HG03469 (cell line): ENCODE data around the gene GPHN.
"Not testable (repeated sequence)": the region's sequence is repeated elsewhere in the genome, so short reads cannot be mapped to it uniquely, and the experiment has no call there.

Experiments
- ATAC-seq: cut with Tn5 transposase; IDR thresholded peaks from one replicate; pipeline ENCODE4 v1.9.1; 2021; ENCODE audit warnings: mild to moderate bottlenecking, moderate library complexity, moderate number of reproducible peaks; ENCODE audit not compliant: unreplicated experiment

The GPHN gene

DNA sequence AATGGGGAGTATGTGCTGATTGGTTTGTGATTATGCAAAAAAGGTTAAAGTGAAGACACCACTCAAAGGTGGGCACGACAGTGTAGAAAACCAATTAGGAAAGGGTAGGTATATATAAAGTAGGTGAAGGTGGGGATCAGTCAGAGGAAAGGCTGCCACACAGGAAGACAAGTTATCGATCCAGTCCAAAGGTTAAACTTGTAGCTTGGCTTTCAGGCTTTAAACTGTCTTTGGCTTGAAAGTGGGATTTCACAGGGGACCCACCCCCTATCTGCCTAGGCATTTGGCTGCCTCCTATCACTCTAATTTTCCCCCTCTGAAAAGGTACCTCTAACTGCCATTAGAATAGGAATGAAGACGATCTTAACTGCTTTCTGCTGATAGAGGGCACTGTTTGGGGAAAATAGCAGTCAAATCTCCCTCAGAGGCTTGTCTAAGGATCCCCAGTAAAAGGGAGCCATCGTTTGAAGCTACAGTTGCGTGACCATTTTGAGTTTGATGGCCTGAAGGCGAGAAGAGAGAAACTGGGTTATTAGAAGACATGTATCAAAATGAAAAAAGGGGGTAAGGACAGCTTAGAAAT, 250.2 kb downstream of the GPHN start:
- no peak for ATAC-seq

- ATAC-seq: no peak
These were observed 264.2 kb downstream of the GPHN start for GRCh38 chr14:66772146-66772545.

DNA sequence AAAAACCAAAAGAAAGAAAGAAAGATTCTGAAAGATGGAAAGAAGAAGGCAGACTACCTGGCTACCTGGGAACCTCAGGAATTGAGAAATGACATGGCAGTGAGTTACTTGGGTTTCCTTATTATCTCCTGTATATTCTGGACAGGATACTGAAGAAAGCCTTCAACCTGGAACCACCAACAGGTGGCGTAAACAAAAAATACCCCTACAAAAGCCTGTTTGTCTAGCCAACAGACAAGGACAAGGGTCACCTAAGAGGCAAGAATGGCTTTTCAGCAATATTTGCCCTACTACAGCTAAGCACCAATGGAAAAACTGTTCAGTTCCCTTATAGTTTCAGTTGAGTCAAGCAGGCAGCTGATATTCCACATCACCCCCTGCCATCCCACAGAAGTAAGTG, 274.9 kb downstream of the GPHN start:
- ATAC-seq: no peak

GRCh38 chr14:66790101-66790500, 282.2 kb downstream of the GPHN start:
- no peak for ATAC-seq

DNA sequence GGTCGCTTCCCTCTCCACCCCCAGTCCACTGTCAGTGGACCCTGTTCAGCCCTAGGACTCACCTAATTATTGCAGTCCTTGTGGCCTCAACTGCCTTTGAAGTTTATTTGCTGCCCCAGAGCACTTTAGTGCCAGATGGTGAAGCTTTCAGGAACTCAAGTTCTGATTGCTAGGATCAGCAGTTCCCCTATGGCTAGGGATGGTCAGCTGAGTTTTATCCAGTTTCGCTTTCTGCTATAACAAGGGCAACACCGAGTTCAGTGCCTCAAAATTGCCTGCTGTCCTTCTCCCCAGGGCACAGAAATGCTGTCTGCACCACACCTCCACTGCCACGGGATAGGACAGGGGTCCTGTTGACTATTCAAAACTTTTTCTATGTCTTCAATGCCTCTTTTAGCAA, 295.0 kb downstream of the GPHN start:
- ATAC-seq: no peak

GRCh38 chr14:66804141-66804540, 296.2 kb downstream of the GPHN start:
- no peak for ATAC-seq

GRCh38 chr14:66813636-66814035, 305.7 kb downstream of the GPHN start:
- no peak for ATAC-seq

GRCh38 chr14:66815687-66816086, 307.7 kb downstream of the GPHN start:
- no peak for ATAC-seq

DNA sequence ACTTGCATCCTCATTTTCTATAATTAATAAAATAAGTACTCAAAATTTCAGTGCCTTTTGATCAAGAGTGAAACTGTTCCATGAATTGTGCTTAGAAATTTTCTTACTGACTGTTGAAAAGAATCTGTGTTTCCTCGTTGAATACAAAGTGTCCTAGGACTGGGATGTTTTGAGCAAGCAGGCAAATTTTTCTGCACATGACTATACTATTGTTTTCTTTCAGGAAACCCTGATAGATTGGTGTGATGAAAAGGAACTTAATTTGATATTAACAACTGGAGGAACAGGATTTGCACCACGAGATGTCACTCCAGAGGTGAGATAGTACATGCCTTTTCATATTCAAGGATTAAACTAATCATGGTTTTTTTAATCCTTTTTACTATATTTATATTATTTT, 316.3 kb downstream of the GPHN start:
- ATAC-seq: no peak

DNA sequence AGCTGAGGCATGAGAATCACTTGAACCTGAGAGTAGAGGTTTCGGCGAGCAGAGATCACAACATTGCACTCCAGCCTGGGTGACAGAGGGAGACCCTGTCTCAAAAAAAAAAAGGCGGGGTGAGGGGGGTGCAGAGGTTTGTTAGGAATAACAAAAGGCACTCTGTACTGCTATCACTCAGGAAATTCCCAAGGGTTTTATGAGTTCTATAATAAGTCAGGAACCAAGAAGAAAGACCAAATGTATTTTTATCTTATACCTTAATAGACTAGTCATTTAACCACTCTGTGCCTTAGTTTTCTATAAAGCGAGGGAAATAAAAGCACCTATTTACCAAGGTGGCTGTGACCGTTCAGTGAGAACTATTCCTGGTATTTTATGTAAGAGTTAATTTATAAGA, 319.2 kb downstream of the GPHN start:
- ATAC-seq: no peak

- no peak for ATAC-seq
These were observed 323.2 kb downstream of the GPHN start for GRCh38 chr14:66831173-66831572.

GRCh38 chr14:66833816-66834215, 325.9 kb downstream of the GPHN start:
- no peak for ATAC-seq

GRCh38 chr14:66837436-66837835, 329.5 kb downstream of the GPHN start:
- not testable (repeated sequence) for ATAC-seq

DNA sequence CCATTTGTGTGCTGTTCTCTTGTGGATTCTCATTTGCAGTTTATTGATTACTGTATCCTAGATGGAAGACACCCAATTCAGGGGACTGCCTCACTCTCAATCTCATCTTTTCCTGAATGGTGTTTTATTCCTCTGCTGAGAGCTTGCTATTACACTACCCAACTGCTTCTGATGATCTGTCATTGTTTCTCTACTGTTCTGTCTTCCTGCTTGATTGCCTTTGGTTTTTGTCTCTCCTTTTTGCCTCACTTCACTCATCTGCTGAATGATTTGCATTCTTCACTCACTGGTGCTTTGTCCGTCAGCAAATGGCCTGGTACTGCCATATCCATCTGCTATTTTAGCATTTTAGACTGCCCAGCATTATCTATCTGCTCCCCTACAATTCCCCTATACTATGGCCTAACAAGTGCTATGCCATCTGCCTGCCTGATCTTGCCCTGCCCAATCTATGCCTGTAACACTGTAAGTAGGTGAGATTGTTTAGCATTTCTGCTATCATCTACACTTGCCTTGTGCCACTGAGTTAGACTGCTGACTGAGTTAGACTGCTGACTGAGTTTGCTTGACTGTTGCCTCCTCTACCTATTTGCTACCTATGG, 335.1 kb downstream of the GPHN start:
- ATAC-seq: no peak

GRCh38 chr14:66850258-66850888, 342.4 kb downstream of the GPHN start:
- ATAC-seq: no peak

DNA sequence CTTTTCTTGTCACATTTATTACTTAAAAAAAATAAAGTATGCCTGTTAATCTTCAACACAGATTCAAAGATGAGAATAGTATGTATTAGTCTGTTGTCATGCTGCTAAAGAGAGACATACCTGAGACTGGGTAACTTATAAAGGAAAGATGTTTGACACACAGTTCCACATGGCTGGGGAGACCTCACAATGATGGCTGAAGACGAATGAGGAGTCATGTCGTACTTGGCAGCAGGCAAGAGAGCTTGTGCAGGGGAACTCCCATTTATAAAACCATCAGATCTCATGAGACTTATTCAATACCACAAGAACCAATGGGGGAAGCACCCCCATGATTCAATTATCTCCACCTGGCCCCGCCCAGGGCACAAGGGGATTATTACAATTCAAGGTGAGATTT, 345.4 kb downstream of the GPHN start:
- ATAC-seq: no peak

DNA sequence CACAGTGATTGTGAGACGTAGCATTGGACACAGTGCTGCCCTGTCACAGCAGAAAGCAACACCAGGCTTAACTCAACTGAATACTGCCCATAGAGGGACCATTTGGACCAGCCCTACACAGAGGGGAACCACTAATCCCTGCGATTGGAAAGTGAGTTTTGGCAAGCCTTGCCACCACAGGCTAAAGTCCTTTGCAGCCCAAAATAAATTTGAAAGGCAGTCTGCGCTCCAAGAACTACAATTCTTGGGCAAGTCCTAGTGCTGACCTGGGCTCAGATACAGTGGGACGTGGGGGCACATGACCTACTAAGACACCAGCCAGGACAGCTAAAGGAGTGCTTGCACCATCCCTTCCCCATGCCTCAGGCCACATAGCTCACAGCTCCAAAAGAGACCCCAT, 349.9 kb downstream of the GPHN start:
- no peak for ATAC-seq

DNA sequence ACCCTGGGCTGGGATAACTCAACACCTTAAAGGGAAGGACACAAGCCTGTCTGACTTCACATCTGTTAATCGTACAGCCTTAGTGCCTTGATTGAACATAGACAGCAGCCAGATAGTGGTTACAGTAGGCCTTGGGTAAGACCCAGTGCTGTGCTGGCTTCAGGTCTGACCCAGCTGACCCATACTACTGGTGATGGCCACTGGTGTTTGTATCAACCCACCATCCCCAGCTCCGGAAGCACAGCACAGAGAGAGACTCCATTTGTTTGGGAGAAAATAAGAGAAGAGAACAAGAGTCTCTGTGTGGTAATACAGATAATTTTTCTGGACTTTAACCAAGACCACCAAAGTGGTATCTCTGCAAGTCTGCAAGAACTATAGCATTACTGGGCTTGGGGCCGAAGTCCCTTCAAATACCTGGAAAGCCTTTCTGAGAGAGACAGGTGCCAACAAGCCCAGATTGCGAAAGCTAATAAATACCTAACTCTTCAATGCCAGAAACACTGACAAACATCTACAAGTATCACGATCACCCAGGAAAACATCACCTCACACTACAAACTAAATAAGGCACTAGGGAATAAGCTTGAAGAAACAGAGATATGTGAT, 351.2 kb downstream of the GPHN start:
- ATAC-seq: no peak

GRCh38 chr14:66881596-66881995, 373.6 kb downstream of the GPHN start:
- no peak for ATAC-seq

GRCh38 chr14:66884149-66884548, 376.2 kb downstream of the GPHN start:
- no peak for ATAC-seq

- ATAC-seq: no peak
These were observed 392.8 kb downstream of the GPHN start for GRCh38 chr14:66900719-66901118.

DNA sequence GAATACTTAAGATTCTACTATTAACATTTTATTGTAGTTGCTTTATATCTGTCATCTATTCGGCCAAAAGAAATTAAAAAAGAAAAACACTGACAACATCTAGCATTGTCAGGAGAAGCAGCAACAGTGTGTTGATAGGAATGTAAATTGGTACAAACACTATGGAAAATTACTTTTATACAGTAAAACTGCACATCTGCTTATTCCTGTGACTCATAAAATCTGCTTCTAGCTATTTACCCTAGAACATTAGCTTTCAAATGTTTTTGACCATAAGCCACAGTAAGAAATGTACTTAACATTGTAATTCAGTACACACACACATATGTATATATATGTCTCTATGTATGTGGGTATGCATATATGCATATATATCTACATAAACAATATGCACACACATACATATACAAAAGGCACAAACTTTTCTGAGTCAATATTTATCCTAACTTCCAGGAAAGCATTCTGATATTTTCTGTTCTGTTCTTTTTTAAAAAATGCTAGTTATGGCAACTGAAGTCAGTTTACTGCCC, 402.4 kb downstream of the GPHN start:
- ATAC-seq: no peak
